ENCODE measurements around the gene DNASE1L3.

DNASE1L3 gene

DNA sequence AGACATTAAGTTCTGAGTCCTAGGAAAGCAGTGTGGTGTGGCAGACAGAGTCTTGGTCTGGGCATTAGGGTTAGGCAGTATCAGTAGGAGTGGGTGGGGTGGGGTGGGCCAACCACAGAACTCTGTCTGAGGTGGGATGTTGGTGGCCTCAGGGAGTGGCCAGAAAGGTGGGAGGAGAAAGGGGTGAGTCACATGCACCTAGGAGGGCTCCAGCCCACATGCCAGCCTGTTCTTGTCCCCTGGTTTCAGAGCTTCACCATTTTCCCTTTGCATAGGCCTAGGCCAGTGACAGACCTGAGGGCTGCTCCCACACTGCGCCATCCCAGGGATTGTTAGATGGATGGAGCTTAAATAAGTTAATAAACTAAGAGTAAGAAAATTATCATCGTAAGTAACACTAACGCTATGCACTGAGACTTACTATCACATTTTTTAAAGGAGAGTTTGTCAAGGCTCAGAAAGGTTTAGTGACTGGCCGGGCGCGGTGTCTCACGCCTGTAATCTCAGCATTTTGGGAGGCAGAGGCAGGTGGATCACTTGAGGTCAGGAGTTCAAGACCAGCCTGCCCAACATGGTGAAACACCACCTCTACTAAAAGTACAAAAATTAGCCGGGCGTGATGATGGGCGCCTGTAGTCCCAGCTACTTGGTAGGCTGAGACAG is 33.8 kb downstream of the DNASE1L3 start:
- no peak for DNase-seq

- DNase-seq, result no peak
These were observed 34.6 kb downstream of the DNASE1L3 start for GRCh38 chr3:58176185-58176530.

DNA sequence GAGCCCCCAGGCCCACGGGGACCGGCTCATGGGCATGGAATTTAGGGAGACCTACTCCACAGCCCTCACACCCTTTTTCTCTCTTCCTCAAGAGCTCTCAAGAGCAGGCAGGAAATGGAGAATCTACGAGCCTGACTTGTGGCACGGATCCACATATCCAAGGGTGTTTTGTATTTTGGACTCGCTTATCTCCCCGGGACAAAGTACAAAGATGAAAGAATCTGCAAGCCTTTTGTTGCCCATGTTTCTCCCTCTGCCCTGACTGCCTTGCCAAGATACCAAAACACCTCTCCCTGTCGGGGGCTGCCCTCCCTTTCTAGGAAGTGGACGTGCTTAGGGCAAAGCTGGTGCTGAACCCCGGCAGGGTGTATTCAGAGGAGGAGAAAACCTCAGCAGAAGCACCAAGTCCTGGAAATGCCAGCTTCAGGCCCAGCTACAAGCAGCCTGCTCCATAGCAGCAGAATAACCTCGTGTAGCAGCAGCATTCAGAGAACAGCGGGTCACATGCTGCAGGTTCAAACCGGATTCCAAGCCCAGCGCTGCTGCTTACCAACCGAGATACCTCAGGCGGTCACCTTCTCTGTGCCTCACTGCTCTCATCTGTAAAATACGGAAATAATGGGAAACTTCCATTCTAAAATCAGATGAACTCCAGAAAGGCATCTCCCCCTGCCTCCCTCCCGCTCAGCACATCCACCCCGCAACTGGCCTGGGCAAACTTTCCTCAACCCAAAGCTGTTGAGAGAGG is 35.2 kb downstream of the DNASE1L3 start:
- DNase-seq, result no peak

GRCh38 chr3:58175187-58175436 is 35.7 kb downstream of the DNASE1L3 start:
- DNase-seq, result no peak

- DNase-seq, result peak; percentile 17
These were observed 36.9 kb downstream of the DNASE1L3 start for GRCh38 chr3:58173669-58174398.

- DNase-seq, result no peak
These were observed 37.6 kb downstream of the DNASE1L3 start for GRCh38 chr3:58173029-58173668.

- DNase-seq, result no peak
These were observed 39.6 kb downstream of the DNASE1L3 start for GRCh38 chr3:58171126-58171525.

GRCh38 chr3:58170376-58170775 is 40.4 kb downstream of the DNASE1L3 start:
- no peak for DNase-seq

- DNase-seq, result no peak
These were observed 41.4 kb downstream of the DNASE1L3 start for GRCh38 chr3:58169371-58169770.

GRCh38 chr3:58168498-58168897 is 42.3 kb downstream of the DNASE1L3 start:
- DNase-seq, result no peak

- peak; percentile 46 for DNase-seq
These were observed 43.1 kb downstream of the DNASE1L3 start for GRCh38 chr3:58167431-58168351.

GRCh38 chr3:58164906-58165821 is 45.6 kb downstream of the DNASE1L3 start:
- DNase-seq, result no peak

DNA sequence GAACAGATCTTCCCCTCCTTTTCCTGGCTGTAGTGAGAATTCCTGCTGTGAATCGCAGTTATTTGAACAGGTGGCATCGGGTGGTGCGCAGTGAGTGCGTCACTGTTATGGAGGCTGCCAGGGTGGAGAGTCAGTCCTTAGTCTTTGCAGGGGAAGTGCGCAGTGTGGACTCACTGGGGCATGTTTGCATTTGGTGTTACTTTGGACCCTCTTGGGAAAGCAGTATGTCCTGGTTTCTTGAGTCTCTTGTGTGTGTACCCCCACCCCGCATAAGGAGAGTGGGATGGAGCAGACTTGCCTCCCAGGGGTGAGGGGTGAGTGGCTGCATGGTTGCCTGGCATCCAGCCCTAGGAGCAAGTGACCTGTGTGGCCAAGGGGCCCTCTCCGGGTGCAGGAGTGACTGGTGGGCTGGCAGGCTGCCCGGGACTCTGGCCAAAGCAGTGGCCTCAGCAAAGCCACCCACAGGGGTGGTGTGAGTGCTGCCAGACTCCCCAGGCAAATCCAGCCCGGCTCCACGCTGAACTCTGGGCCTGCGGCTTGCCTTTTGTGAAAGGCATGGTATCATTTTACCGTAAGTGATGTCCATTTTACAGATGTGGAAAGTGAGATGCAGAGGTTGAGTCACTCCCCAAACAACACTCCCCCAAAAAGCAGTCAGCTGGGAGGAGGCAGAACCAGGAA is 46.4 kb downstream of the DNASE1L3 start:
- no peak for DNase-seq

DNA sequence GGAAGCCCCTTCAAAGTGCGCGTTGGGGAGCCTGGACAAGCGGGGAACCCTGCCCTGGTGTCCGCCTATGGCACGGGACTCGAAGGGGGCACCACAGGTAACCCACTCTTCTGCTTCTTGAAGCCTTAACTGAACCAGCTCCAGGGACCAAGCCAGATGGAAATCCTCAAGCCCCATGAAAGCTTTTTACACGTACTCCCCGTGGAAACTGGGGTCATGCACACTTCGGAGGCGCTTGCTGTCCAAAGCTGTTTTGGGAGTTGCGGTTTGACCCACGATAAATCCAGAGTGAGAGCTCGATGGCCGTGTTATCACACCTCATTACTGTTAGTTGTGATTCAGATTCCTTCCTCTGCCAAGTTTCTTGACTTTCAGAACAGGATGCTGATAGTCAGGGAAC is 47.5 kb downstream of the DNASE1L3 start:
- DNase-seq, result no peak

- DNase-seq, result peak; percentile 59
These were observed 49.1 kb downstream of the DNASE1L3 start for GRCh38 chr3:58161435-58162398.

DNA sequence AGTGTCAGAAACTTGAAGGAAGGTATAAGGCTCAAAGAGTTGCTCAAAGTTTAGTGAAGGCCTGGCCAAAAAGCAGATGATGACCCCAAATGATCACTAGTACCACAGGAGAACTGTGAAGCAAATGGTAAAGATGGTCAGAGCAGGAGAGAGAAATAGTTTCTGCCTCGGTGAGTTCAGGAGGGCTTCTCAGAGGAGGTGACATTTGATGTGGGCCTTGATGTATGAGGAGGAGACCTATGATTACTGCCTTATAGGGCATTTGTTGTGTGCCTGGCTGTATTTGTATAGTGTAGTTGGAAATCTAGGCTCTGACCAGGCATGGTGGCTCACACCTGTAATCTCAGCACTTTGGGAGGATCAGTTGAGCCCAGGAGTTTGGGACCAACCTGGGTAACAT is 50.4 kb downstream of the DNASE1L3 start:
- no peak for DNase-seq

DNA sequence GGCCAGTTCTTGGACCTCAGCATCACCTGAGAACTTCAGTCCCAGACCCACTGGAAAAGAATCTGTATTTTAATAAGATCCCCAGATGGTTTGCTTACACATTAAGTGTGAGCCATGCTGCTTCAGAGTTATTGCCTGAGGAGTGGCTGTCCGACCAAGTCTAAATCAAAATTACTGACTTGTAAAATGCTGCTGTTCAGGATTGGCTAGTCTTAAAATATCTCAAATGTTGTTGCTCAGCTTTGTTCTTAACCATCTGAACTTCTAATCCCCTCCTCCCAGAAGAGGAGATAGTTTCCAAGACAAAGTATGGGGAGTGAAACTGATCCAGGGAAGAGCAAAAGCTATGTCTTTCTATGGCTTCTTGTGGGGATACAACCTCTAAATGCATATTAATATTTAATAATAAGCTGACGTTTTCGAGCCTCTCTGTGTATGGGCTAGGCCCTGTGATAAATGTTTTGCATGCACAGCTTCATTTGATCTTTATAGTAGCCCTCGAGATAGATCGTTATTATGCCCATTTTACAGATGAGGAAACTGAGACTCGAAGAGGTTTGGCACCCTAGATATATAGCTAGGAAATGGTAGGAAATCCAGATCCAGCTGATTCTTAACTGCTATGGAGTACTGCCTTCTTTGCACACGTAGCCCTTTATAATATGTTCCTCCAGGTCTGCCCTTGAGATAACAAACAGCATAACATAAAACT is 52.2 kb downstream of the DNASE1L3 start:
- no peak for DNase-seq

GRCh38 chr3:58157700-58158099 is 53.1 kb downstream of the DNASE1L3 start:
- no peak for DNase-seq

- DNase-seq, result no peak
These were observed 54.9 kb downstream of the DNASE1L3 start for GRCh38 chr3:58155838-58156237.

Data from inflammatory macrophage treated with lipopolysaccharide for 4 hours (primary cell).